Measurements from ENCODE around the gene CHMP2B. TPM values are rescaled to one million over a fixed set of nuclear protein-coding genes. Genes with fewer than 3 reads are reported as not detected.
"Not testable (repeated sequence)": the region's sequence is repeated elsewhere in the genome, so short reads cannot be mapped to it uniquely, and the experiment has no call there.

Gene CHMP2B
- total RNA-seq, 1 experiment from 2014 or later = 45.5 TPM

DNA sequence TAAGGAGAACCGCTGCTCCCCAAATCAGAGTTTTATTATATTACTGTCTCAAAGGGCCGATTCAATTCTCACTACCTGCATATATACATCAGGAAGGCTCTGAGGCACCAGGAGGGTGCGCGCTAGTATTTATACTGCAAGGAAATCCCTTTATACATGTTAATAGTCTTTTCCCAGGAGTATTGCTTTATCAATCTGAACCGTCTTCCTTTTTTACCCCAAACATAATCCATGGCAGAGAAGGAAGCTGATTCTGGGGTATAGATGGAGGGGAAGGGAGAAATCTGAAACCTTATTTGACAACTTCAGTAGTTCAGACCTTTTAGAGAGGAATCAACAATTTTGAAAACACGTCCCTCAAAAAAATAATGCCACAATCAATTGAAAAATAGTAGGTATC lies 49.4 kb downstream of the CHMP2B start, which contains the start of gene POU1F1:
TSS of gene POU1F1 (minus strand) at position 101 of the 400 bp plus-strand sequence. CDS start 122 bp downstream, outside the sequence.
- Mint-ChIP-seq H3K9me3 (ENCODE audit: unreplicated experiment) (no peaks in the 10 kb centered on the region), H3K4me3 (ENCODE audit: unreplicated experiment) (no peak within 1 kb of the TSS), H3K4me1 (ENCODE audit: insufficient read depth, unreplicated experiment) (no peaks in the 10 kb centered on the region), H3K27ac (ENCODE audit: low read depth, unreplicated experiment) (no peak within 1 kb of the TSS), H3K36me3 (ENCODE audit: insufficient read depth, unreplicated experiment) (no peaks in the 10 kb centered on the region), H3K27me3 (ENCODE audit: insufficient read depth, unreplicated experiment) (no peaks in the 10 kb centered on the region)
- POLR2A ChIA-PET = interaction anchor here (0.6 to 0.8 kb wide), 2 partner anchors 118 to 783 kb away, joined by 3 read pairs; partner anchors contain the start of genes CGGBP1 and ZNF654
- TF ChIP-seq, protein P1, sequence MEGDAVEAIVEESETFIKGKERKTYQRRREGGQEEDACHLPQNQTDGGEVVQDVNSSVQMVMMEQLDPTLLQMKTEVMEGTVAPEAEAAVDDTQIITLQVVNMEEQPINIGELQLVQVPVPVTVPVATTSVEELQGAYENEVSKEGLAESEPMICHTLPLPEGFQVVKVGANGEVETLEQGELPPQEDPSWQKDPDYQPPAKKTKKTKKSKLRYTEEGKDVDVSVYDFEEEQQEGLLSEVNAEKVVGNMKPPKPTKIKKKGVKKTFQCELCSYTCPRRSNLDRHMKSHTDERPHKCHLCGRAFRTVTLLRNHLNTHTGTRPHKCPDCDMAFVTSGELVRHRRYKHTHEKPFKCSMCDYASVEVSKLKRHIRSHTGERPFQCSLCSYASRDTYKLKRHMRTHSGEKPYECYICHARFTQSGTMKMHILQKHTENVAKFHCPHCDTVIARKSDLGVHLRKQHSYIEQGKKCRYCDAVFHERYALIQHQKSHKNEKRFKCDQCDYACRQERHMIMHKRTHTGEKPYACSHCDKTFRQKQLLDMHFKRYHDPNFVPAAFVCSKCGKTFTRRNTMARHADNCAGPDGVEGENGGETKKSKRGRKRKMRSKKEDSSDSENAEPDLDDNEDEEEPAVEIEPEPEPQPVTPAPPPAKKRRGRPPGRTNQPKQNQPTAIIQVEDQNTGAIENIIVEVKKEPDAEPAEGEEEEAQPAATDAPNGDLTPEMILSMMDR (IDR thresholded peaks at IDR 0.05; ENCODE audit: unreplicated experiment) = no peak
- no TSS peak for BruUV-seq (replicated peaks)
- DNase-seq (ENCODE audit: unreplicated experiment) = no peak
- CTCF ChIA-PET = interaction anchor here (0.6 to 1.4 kb wide), 2 partner anchors 16 to 296 kb away, joined by 3 read pairs; no protein-coding TSS in a partner anchor
- intact Hi-C loops (cut with micrococcal nuclease) = no loop called here

DNA sequence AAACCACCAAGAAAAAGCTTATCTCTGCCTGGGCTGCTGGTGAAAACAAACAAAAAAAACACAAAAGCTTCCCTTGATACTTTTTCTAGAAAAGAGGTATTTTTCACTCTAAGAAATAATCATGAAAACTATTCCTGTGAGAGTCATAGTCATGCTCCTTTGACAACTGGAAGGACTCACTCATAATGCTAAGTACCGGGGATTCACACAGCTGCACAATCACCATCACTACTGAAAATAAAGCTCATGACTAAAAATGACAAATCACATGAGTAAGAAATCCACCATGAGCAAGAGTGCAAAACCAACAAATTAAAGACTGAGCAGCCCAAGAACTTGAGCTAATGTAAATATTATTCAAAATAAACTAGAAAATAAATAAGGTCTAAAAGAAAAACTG lies 59.9 kb downstream of the CHMP2B start:
- CTCF ChIA-PET = interaction anchor here (0.7 to 1.6 kb wide), 4 partner anchors 10 to 612 kb away, joined by 3 to 4 read pairs (median 3); no protein-coding TSS in a partner anchor

DNA sequence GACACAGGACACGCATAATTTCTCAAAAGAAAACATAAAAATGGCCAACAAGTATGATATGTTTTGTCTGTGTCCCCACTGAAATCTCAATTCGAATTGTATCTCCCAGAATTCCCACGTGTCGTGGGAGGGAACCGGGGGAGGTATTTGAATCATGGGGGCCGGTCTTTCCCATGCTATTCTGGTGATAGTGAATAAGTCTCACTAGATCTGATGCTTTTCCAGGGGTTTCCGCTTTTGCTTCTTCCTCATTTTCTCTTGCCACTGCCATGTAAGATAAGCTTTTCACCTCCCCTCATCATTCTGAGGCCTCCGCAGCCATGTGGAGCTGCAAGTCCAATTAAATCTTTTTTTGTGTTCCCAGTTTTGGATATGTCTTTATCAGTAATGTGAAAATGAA lies 61.3 kb downstream of the CHMP2B start:
- no peak overlapping the region for H3K4me3 Mint-ChIP-seq (ENCODE audit: unreplicated experiment)
- no peaks in the 10 kb centered on the region for H3K4me1 Mint-ChIP-seq (ENCODE audit: insufficient read depth, unreplicated experiment)
- no peaks in the 10 kb centered on the region for H3K36me3 Mint-ChIP-seq (ENCODE audit: insufficient read depth, unreplicated experiment)
- no TSS peak for BruUV-seq (replicated peaks)
- no peaks in the 10 kb centered on the region for H3K9me3 Mint-ChIP-seq (ENCODE audit: unreplicated experiment)
- TF ChIP-seq, protein P1 (IDR thresholded peaks at IDR 0.05; ENCODE audit: unreplicated experiment) = no peak
- no peak for DNase-seq (ENCODE audit: unreplicated experiment)
- intact Hi-C loops (cut with micrococcal nuclease) = no loop called here
- ChIA-PET CTCF (interaction anchor here (1.1 kb wide), 1 partner anchor 18 kb away, joined by 4 read pairs; no protein-coding TSS in a partner anchor), POLR2A (no interaction called here)
- no peak overlapping the region for H3K27ac Mint-ChIP-seq (ENCODE audit: low read depth, unreplicated experiment)
- H3K27me3 Mint-ChIP-seq (ENCODE audit: insufficient read depth, unreplicated experiment) = no peaks in the 10 kb centered on the region

More for the DNA sequence above, 59.9 kb downstream of the CHMP2B start:
- no peaks in the 10 kb centered on the region for H3K27me3 Mint-ChIP-seq (ENCODE audit: insufficient read depth, unreplicated experiment)
- H3K36me3 Mint-ChIP-seq (ENCODE audit: insufficient read depth, unreplicated experiment) = no peaks in the 10 kb centered on the region
- no peaks in the 10 kb centered on the region for H3K4me1 Mint-ChIP-seq (ENCODE audit: insufficient read depth, unreplicated experiment)
- H3K9me3 Mint-ChIP-seq (ENCODE audit: unreplicated experiment) = no peaks in the 10 kb centered on the region
- H3K4me3 Mint-ChIP-seq (ENCODE audit: unreplicated experiment) = no peak overlapping the region
- no TSS peak for BruUV-seq (replicated peaks)
- no peak overlapping the region for H3K27ac Mint-ChIP-seq (ENCODE audit: low read depth, unreplicated experiment)
- POLR2A ChIA-PET = no interaction called here
- TF ChIP-seq, protein P1 (IDR thresholded peaks at IDR 0.05; ENCODE audit: unreplicated experiment) = no peak
- intact Hi-C loops (cut with micrococcal nuclease) = no loop called here
- peak; percentile 6 for DNase-seq (ENCODE audit: unreplicated experiment)

DNA sequence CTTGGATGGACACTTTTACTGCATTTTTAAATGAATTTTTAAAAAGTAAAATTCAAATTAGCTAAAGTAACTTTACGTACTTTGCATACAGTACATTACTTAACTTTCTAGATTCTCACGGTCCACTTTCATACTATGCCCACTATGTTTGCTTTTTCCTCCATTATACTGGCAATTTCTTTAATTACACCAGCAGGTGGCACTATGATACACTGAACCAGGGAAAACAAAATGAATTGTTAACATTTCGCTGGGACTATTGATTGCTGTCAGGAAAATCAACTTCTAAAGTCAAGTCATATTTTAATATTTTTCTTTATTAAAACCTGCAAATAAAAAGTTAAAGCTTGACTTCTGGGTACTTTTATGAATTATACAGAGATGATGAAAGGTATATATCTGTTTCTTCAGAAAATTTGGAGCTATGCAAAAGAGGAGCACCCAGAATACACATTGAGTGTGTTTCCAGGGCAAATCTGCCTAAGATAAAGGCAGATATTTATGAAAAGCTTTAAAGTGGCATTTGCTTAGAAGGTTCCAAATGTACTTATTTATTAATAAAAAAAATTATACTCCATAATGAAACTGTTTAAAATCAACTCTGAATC lies 71.1 kb downstream of the CHMP2B start:
- no peak overlapping the region for H3K4me3 Mint-ChIP-seq (ENCODE audit: unreplicated experiment)
- TF ChIP-seq, protein P1 (IDR thresholded peaks at IDR 0.05; ENCODE audit: unreplicated experiment) = peak; percentile 54
- no peak overlapping the region for H3K27ac Mint-ChIP-seq (ENCODE audit: low read depth, unreplicated experiment)
- peak; percentile 68 for DNase-seq (ENCODE audit: unreplicated experiment)
- no peaks in the 10 kb centered on the region for H3K36me3 Mint-ChIP-seq (ENCODE audit: insufficient read depth, unreplicated experiment)
- intact Hi-C loops (cut with micrococcal nuclease) = loop anchor here (1.0 to 2.0 kb wide), 4 partner anchors 53 to 815 kb away; no protein-coding TSS in a partner anchor
- BruUV-seq (replicated peaks) = no TSS peak
- H3K27me3 Mint-ChIP-seq (ENCODE audit: insufficient read depth, unreplicated experiment) = no peaks in the 10 kb centered on the region
- H3K9me3 Mint-ChIP-seq (ENCODE audit: unreplicated experiment) = no peaks in the 10 kb centered on the region
- no peaks in the 10 kb centered on the region for H3K4me1 Mint-ChIP-seq (ENCODE audit: insufficient read depth, unreplicated experiment)
- ChIA-PET POLR2A (no interaction called here), CTCF (interaction anchor here (0.5 to 3.5 kb wide), 40 partner anchors 8 to 815 kb away, joined by 3 to 30 read pairs (median 4); no protein-coding TSS in a partner anchor)

DNA sequence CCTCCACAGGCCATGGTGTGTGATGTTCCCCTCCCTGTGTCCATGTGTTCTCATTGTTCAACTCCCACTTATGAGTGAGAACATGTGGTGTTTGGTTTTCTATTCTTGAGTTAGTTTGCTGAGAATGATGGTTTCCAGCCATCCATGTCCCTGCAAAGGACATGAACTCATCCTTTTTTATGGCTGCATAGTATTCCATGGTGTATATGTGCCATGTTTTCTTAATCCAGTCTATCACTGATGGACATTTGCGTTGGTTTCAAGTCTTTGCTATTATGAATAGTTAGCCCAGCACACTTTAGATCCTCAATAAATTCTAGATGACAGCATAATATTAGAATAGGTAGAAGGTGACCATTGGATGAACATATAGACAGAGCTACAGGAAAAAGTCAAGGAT lies 77.9 kb downstream of the CHMP2B start:
- H3K36me3 Mint-ChIP-seq (ENCODE audit: insufficient read depth, unreplicated experiment); H3K4me1 Mint-ChIP-seq (ENCODE audit: insufficient read depth, unreplicated experiment); intact Hi-C loops (cut with micrococcal nuclease); DNase-seq (ENCODE audit: unreplicated experiment); H3K4me3 Mint-ChIP-seq (ENCODE audit: unreplicated experiment); H3K9me3 Mint-ChIP-seq (ENCODE audit: unreplicated experiment); BruUV-seq (replicated peaks); H3K27me3 Mint-ChIP-seq (ENCODE audit: insufficient read depth, unreplicated experiment); H3K27ac Mint-ChIP-seq (ENCODE audit: low read depth, unreplicated experiment): not testable (repeated sequence)
- POLR2A ChIA-PET = interaction anchor here (0.5 to 0.6 kb wide), 2 partner anchors 53 to 1922 kb away, joined by 3 read pairs; no protein-coding TSS in a partner anchor
- CTCF ChIA-PET = interaction anchor here (0.6 to 1.7 kb wide), 6 partner anchors 45 to 698 kb away, joined by 3 to 15 read pairs (median 4); no protein-coding TSS in a partner anchor
